Nephron progenitor cell (in vitro differentiated cells): Measurements from ENCODE around the gene GNLY.
"Not testable (repeated sequence)": the region's sequence is repeated elsewhere in the genome, so short reads cannot be mapped to it uniquely, and the experiment has no call there.

ENCODE experiments used
- DNase-seq: peaks from one replicate; pipeline ENCODE4 v3.0.0; 2021
- H3K27ac Mint-ChIP-seq: 2 replicates; pipeline ENCODE4 v1.8.0; 2021; ENCODE audit warnings: mild to moderate bottlenecking, moderate library complexity, mixed read lengths
- H3K27me3 Mint-ChIP-seq: 2 replicates; pipeline ENCODE4 v1.8.0; 2021; ENCODE audit warnings: mild to moderate bottlenecking, low read depth, mixed read lengths; ENCODE audit not compliant: poor library complexity
- H3K36me3 Mint-ChIP-seq: 2 replicates; pipeline ENCODE4 v1.8.0; 2021; ENCODE audit warnings: low read depth, mixed read lengths
- H3K4me1 Mint-ChIP-seq: 2 replicates; pipeline ENCODE4 v1.8.0; 2021; ENCODE audit warnings: mixed read lengths
- H3K4me3 Mint-ChIP-seq: 2 replicates; pipeline ENCODE4 v1.8.0; 2021; ENCODE audit warnings: mild to moderate bottlenecking, moderate library complexity, mixed read lengths
- H3K9me3 Mint-ChIP-seq: 2 replicates; pipeline ENCODE4 v1.8.0; 2021; ENCODE audit warnings: mild to moderate bottlenecking, moderate library complexity, mixed read lengths
- TF ChIP-seq, protein P1 (sequence below): fragments of 200-600 bp; sonication (generic); IDR thresholded peaks from 2 replicates; pipeline ENCODE4 v1.5.0; 2021; ENCODE audit warnings: antibody characterized with exemption

The GNLY gene

DNA sequence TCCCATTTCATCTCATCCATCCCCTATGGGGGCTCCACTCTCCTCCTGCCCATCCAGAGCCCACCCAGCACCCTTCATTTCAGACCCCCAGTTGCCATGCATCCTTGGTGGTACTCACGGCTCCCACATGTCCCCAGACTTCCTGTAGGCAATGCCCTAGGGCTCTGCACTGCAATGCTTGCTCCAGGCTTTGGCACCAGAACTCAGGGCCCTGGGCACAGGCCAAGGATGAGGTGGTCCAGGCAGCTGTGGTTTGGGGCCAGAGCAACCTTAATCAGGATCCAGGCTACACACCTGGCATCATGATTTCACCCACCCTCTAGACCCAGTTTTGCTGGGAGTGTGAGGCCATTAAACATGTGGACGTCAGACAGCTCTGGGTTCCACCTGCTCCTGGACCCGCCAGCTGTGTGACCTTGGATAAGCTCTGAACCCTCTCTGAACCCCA is 26.6 kb upstream of the GNLY start:
- TF ChIP-seq, protein P1, sequence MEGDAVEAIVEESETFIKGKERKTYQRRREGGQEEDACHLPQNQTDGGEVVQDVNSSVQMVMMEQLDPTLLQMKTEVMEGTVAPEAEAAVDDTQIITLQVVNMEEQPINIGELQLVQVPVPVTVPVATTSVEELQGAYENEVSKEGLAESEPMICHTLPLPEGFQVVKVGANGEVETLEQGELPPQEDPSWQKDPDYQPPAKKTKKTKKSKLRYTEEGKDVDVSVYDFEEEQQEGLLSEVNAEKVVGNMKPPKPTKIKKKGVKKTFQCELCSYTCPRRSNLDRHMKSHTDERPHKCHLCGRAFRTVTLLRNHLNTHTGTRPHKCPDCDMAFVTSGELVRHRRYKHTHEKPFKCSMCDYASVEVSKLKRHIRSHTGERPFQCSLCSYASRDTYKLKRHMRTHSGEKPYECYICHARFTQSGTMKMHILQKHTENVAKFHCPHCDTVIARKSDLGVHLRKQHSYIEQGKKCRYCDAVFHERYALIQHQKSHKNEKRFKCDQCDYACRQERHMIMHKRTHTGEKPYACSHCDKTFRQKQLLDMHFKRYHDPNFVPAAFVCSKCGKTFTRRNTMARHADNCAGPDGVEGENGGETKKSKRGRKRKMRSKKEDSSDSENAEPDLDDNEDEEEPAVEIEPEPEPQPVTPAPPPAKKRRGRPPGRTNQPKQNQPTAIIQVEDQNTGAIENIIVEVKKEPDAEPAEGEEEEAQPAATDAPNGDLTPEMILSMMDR: no peak
- peaks cover 11% of the 10 kb centered on the region for H3K4me1 Mint-ChIP-seq
- no peaks in the 10 kb centered on the region for H3K36me3 Mint-ChIP-seq
- no peak for DNase-seq
- H3K9me3 Mint-ChIP-seq: no peaks in the 10 kb centered on the region
- no peak overlapping the region for H3K4me3 Mint-ChIP-seq
- peaks cover 7% of the 10 kb centered on the region for H3K27me3 Mint-ChIP-seq
- H3K27ac Mint-ChIP-seq: no peak overlapping the region

DNA sequence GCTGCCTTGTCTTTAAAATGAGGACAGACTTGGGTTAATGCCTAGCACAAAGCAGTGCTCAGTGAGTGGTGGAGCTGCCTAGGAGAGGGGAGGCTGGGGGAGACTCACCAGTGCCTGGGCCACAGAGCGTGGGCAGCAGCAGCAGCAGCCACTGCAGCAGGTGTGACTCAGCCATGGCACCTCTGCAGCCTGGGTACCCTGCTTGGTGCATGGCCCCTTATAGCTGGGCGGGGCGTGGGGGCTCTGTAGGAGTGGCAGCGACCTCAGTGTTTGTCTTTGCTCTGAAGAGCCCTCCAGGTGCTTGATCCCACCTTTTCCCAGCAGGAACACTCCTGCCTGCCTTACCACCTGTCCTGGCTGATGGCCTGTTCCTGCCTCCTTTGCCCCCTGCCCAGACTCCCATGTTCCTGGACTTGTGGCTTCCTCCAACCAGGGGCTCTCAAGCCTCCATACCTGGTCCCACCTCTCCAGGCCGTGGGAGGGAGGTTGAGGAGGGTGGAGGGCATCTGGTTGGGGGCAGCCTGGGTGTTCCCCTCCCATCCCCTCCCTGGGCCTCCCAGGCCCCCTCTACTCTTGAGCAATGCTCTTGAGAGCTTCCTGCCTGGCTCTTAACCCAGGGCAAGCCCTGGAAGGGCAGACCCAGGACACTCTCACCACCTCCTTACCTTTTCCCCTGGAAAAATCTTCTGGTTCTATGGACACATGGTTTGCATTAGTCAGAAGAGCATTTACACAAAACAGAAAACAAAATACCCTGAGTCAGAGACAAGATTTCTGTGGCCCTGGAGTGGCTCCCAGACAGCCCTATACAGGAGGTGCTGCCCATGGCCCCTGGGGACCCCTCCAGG is 25.9 kb upstream of the GNLY start, which contains the start of gene SFTPB:
SFTPB (minus strand) TSS at position 191 of the 848 bp plus-strand sequence; CDS start at position 175, 16 bp downstream.
- H3K27ac Mint-ChIP-seq: no peak within 1 kb of the TSS
- H3K36me3 Mint-ChIP-seq: no peaks in the 10 kb centered on the region
- DNase-seq: no peak
- peaks cover 7% of the 10 kb centered on the region for H3K27me3 Mint-ChIP-seq
- peaks cover 12% of the 10 kb centered on the region for H3K4me1 Mint-ChIP-seq
- no peak within 1 kb of the TSS for H3K4me3 Mint-ChIP-seq
- H3K9me3 Mint-ChIP-seq: no peaks in the 10 kb centered on the region
- TF ChIP-seq, protein P1: no peak

DNA sequence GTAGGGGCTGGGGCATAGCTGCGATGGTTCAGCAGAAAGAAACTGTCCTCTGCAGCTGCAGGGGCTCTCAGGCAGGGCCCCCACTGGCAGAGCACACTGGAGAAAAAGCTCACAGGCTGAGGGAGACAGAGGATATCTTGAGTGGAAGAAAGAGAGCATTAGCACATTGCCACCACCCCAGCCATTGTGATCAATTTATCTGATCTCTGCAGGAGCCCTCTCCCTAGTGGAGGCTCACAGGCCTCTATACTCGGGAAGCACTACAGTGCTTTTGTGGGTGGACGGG is 25.4 kb upstream of the GNLY start:
- Mint-ChIP-seq H3K36me3 (no peaks in the 10 kb centered on the region), H3K27ac (no peak overlapping the region), H3K4me3 (no peak overlapping the region), H3K27me3 (peaks cover 7% of the 10 kb centered on the region), H3K9me3 (no peaks in the 10 kb centered on the region), H3K4me1 (peaks cover 12% of the 10 kb centered on the region)
- TF ChIP-seq, protein P1: no peak
- DNase-seq: no peak

DNA sequence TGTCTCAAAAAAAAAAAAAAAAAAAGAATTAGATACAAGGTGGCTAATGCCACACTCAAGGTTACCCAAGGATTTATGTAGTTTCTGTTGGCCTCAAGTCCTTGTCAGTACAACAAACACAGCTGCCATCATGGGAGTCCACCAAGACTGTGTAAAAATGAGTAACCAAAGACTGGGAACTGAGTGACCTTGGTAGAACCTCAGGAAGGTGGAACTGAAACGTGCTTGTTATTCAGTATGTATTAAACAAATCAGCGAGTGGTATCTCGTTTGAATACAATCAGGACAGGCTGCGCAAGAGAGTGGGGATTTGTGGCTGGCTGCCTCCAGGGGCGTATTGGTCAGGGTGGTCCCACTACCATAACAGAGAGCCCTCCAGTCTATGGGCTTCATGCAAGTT is 24.6 kb upstream of the GNLY start:
- Mint-ChIP-seq H3K27me3 (peaks cover 7% of the 10 kb centered on the region), H3K4me1 (peaks cover 12% of the 10 kb centered on the region), H3K9me3 (no peaks in the 10 kb centered on the region), H3K4me3 (no peak overlapping the region), H3K36me3 (no peaks in the 10 kb centered on the region), H3K27ac (no peak overlapping the region)
- TF ChIP-seq, protein P1: no peak
- DNase-seq: no peak

DNA sequence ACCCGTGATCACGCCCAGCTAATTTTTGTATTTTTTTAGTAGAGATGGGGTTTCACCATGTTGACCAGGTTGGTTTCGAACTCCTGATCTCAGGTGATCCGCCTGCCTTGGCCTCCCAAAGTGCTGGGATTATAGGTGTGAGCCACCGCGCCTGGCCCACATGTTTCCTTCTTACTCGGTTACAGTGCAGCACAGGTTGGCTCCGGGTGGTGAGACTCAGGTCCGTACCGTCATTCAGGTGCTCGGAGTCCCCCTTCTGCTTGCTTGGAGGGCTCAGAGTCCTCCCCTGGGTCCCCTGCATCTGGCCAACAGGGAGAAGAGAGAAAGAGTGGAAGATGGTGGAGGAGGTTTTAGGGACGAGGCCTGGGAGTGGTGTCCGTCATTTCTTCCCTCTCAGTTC is 23.7 kb upstream of the GNLY start:
- DNase-seq, H3K27ac Mint-ChIP-seq, H3K4me3 Mint-ChIP-seq, H3K9me3 Mint-ChIP-seq, H3K36me3 Mint-ChIP-seq: not testable (repeated sequence)
- peaks cover 13% of the 10 kb centered on the region for H3K27me3 Mint-ChIP-seq
- H3K4me1 Mint-ChIP-seq: peaks cover 12% of the 10 kb centered on the region

DNA sequence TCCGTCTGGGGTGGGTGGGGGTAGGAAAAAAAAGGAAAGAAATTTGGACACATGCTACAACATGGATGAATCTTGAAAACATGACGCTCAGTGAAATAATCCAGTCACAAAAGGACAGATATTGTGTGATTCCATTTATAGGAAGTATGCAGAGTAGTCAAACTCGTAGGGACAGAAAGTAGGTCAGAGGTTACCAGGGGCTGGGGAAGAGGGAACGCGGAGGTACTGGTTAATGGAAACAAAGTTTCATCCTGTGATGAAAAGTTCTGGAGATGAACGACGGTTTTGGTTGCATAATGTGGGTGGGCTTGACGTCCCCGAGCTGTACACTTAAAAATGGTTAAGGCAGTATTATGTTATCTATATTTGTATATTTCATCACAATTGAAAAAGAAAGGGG is 21.7 kb upstream of the GNLY start:
- Mint-ChIP-seq H3K4me1 (peaks cover 12% of the 10 kb centered on the region), H3K36me3 (no peaks in the 10 kb centered on the region), H3K27me3 (peaks cover 21% of the 10 kb centered on the region), H3K4me3 (no peak overlapping the region), H3K9me3 (no peaks in the 10 kb centered on the region), H3K27ac (no peak overlapping the region)
- TF ChIP-seq, protein P1: no peak
- DNase-seq: no peak
